ENCODE results near the gene EIF3F.

- no peak for TF ChIP-seq CTCF (IDR thresholded peaks at IDR 0.05)
- TF ChIP-seq POLR2AphosphoS5 (IDR thresholded peaks at IDR 0.05), result no peak
- no peak for TF ChIP-seq POLR2A (IDR thresholded peaks at IDR 0.05)
Measured at GRCh38 chr11:8021920-8022319, 34.8 kb downstream of the EIF3F start.

Data from stomach (tissue), 4 donors.